Spinal cord (tissue), 10 donors: ENCODE measurements around the gene MTMR2. TPM values are rescaled to one million over a fixed set of nuclear protein-coding genes. Genes with fewer than 3 reads are reported as not detected.
"Not testable (repeated sequence)": the region's sequence is repeated elsewhere in the genome, so short reads cannot be mapped to it uniquely, and the experiment has no call there.

Source experiments
- DNase-seq, 6 donors: peaks; one replicate each; pipeline versions ENCODE4 v3.0.0 to v3.0.0-alpha.2; 2013 to 2015; ENCODE audit warnings: low spot score in 6 of 6, low read depth in 4 of 6
- H3K27ac ChIP-seq: one replicate; pipeline ENCODE4 v1.5.1; 2013; ENCODE audit warnings: low read depth, low read length, control low read depth
- H3K27me3 ChIP-seq: one replicate; pipeline ENCODE4 v1.6.1; 2013; ENCODE audit warnings: low read length; ENCODE audit not compliant: control insufficient read depth, insufficient read depth
- H3K36me3 ChIP-seq: one replicate; pipeline ENCODE4 v1.6.1; 2013; ENCODE audit warnings: low read length; ENCODE audit not compliant: control insufficient read depth, insufficient read depth
- H3K4me1 ChIP-seq: one replicate; pipeline ENCODE4 v1.6.1; 2013; ENCODE audit warnings: low read length; ENCODE audit not compliant: control insufficient read depth, insufficient read depth
- H3K4me3 ChIP-seq: one replicate; pipeline ENCODE4 v1.5.1; 2013; ENCODE audit warnings: low read depth, low read length, control low read depth
- H3K9me3 ChIP-seq: one replicate; pipeline ENCODE4 v1.6.1; 2013; ENCODE audit warnings: low read length; ENCODE audit not compliant: control insufficient read depth, insufficient read depth
- WGBS: methylation state at CpG from one replicate; pipeline ENCODE4 v1.1.5; 2013; ENCODE audit warnings: missing lambda C conversion rate; ENCODE audit not compliant: insufficient coverage; 5-methylcytosine and 5-hydroxymethylcytosine counted together
- polyA plus RNA-seq, 2 donors: library from polyadenylated mRNA; unstranded; fragments of 120-200 nt; gene quantifications; one replicate each; pipeline ENCODE4 v1.2.1, GENCODE V29; 2013; ENCODE audit not compliant: insufficient read length in 2 of 2
- total RNA-seq, 2 donors: library from RNA; depleted of rRNA in 1 of 2; stranded (reverse); fragments of 120-200 nt in 1 of 2; fragments of >200 nt in 1 of 2; gene quantifications; one replicate each; pipeline versions ENCODE4 v1.2.3 to v1.2.4, GENCODE V29; 2013 to 2014
- donor health status: healthy.

Gene MTMR2
- total and polyA plus RNA-seq, 4 donors = 33.5 to 54.3 (median 41.2) TPM

DNA sequence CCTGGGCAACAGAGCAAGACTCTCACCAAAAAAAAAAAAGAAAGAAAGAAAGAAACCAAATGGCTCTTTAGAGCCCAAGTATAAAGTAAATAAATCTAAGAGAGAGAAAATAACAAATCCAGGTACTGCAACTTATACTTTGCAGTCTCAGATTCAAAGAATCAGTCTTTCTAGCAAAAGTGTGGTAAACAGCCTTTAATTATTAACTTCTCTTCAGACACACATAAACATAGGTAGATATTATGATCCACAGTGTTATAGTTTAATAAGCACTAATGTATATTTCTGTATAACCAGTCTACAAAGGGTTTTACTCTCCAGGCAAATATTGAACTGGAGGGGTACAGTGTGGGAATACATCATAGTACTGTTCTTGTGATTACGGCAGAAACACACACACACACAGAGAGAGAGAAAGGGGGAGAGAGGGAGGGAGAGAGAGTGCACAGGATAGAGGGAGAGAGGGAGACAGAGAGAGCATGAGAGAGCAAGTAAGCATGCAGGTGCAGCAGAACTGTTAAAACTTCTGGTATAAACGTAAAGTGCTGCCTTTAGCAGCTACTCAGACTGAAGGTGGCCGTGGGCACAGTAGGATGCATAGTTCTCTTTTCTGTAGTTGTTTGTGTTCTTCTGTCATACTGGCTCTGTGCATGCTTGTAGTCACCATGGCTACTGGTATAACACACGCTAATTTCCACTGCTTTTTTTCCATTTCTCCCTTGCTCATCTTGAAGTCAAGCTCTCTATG lies 32.3 kb downstream of the MTMR2 start:
- peak overlapping the region; percentile 33 for H3K27ac ChIP-seq
- H3K4me3 ChIP-seq = no peak overlapping the region
- DNase-seq = peak in 3 of 6 donors; percentile 10 to 36 (median 20)
- no peaks in the 10 kb centered on the region for H3K9me3 ChIP-seq
- no peaks in the 10 kb centered on the region for H3K27me3 ChIP-seq
- no peaks in the 10 kb centered on the region for H3K36me3 ChIP-seq
- whole genome bisulfite sequencing = 0% methylated on average over 1 of the region's 4 CpGs
- no peaks in the 10 kb centered on the region for H3K4me1 ChIP-seq

DNA sequence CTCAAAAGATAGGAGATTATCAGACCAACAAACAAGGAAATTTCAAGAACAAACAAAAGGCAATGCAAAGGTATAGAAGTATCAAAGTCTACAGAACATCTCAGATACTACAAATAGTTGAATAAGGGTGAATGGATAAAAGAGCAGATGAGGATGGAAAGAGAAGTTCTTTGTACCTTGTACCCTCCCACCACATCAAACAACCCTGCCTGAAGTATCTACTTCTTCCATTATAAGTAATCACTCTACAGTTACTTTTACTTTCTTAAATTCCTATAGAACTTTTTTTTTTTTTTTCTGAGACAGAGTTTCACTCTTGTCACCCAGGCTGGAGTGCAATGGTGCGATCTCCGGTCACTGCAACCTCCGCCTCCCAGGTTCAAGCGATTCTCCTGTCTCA lies 35.1 kb downstream of the MTMR2 start:
- no peak for DNase-seq
- WGBS = 95% methylated on average over 4 of the region's 4 CpGs
- Histone ChIP-seq H3K27ac (no peak overlapping the region), H3K36me3 (no peaks in the 10 kb centered on the region), H3K4me3 (no peak overlapping the region), H3K4me1 (no peaks in the 10 kb centered on the region), H3K9me3 (no peaks in the 10 kb centered on the region), H3K27me3 (no peaks in the 10 kb centered on the region)

DNA sequence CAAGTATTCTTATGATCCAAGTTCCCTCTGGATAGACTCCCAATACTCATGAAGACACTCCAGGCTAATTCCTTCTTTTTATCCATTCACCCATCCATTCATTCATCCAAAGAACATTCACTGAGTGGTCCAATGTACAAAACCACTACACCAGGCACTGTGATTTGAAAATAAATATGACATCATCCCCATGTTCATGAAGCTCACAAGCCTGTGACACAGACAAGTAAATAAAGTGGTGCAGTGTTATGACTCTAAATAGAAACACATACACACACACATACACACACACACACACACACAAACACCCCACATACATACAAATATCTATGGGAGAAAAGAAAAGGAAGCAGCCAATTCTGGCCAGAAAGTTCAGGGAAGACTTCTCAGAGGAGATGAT lies 35.5 kb downstream of the MTMR2 start:
- Histone ChIP-seq H3K36me3 (no peaks in the 10 kb centered on the region), H3K27me3 (no peaks in the 10 kb centered on the region), H3K4me3 (no peak overlapping the region), H3K4me1 (no peaks in the 10 kb centered on the region), H3K27ac (no peak overlapping the region), H3K9me3 (no peaks in the 10 kb centered on the region)
- DNase-seq = no peak

DNA sequence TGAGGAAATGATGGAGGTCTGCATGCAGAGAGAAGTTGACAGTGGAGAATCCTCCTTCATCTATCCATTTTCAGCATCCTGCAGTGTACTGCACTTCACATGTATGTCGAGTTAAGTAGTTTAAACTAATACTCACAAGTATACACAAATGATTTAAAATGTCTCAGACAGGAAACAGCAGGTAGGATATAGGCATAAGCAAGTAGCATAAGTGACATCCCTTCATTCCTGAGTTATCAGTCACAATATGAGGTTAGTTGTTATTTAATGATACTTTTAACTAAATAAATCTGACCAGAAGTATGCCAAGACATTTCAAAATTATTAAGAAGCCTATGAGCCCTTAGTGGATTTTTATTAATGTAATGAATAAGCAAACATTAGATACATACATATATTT lies 37.4 kb downstream of the MTMR2 start:
- Histone ChIP-seq H3K4me1 (no peaks in the 10 kb centered on the region), H3K27ac (no peak overlapping the region)
- WGBS = no CpG with 5 or more reads among the region's 1 CpG

DNA sequence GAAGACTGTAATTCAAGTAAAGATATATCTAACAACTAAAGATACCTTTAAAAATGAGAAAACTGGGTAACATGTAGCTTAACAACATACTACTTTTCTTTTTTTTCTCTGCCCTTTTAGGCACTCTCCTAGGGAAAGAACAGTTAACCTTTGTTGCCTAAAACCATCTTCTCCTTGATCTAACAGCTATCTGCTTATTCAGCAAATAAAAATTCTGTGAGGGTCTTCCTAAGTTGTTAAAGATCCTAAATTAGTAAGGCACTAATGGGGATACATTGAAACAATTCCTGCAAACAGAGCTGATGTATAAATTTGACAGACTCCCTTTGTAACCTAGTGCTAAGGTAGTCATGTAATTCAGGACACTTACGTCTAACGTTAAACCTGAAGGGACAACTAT lies 39.1 kb downstream of the MTMR2 start:
- no peaks in the 10 kb centered on the region for H3K9me3 ChIP-seq
- no peak for DNase-seq
- no peak overlapping the region for H3K27ac ChIP-seq
- no peaks in the 10 kb centered on the region for H3K27me3 ChIP-seq
- H3K36me3 ChIP-seq = peaks cover 3% of the 10 kb centered on the region
- no peaks in the 10 kb centered on the region for H3K4me1 ChIP-seq
- 100% methylated on average over 2 of the region's 2 CpGs for WGBS
- H3K4me3 ChIP-seq = no peak overlapping the region

More for the DNA sequence above, 37.4 kb downstream of the MTMR2 start:
- no peaks in the 10 kb centered on the region for H3K9me3 ChIP-seq
- peaks cover 3% of the 10 kb centered on the region for H3K36me3 ChIP-seq
- H3K4me3 ChIP-seq = no peak overlapping the region
- no peak for DNase-seq
- H3K27me3 ChIP-seq = no peaks in the 10 kb centered on the region

DNA sequence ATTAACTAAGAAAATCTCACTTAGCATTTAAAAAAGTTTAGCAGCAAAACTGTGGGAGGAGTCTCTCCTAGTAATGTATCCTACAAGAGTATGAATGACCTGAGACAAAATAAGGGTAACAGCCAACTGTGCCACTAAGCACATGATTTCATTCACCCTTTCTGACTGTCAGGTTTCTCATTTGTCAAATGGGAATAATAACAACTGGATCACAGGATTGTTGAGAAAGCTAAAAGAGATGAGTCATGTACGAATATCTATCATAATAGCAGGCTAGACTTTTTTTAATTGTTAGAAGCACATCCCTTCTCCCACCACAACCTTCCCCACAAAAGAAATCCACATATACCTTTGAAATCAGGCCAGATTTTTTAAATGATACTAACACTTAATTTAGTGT lies 39.5 kb downstream of the MTMR2 start:
- DNase-seq = no peak
- Histone ChIP-seq H3K27me3 (no peaks in the 10 kb centered on the region), H3K27ac (no peak overlapping the region), H3K36me3 (peaks cover 3% of the 10 kb centered on the region), H3K4me1 (no peaks in the 10 kb centered on the region), H3K4me3 (no peak overlapping the region), H3K9me3 (no peaks in the 10 kb centered on the region)
- no CpG with 5 or more reads among the region's 1 CpG for WGBS

DNA sequence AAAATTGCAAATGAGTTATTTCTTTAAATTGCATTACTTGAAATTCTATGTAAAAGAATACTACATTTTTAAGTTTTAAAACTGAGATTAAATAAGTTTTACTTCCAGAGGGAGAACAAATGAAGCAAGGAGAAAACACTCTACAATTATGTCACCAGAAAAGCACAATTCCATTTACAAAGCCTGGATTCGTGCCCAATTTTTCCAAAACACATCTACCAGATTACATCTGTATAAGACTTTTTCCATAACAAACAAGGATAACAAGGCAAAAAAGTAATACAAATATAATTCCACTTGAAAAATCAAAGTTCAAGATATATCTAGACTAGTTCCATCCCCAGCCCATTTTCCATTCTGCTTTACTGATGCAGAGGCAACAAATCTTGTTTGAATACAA lies 40.5 kb downstream of the MTMR2 start:
- Histone ChIP-seq H3K27ac (no peak overlapping the region), H3K4me1 (no peaks in the 10 kb centered on the region), H3K27me3 (no peaks in the 10 kb centered on the region), H3K4me3 (no peak overlapping the region), H3K36me3 (peaks cover 3% of the 10 kb centered on the region), H3K9me3 (no peaks in the 10 kb centered on the region)
- DNase-seq = no peak
- no CpG with 5 or more reads among the region's 1 CpG for WGBS

DNA sequence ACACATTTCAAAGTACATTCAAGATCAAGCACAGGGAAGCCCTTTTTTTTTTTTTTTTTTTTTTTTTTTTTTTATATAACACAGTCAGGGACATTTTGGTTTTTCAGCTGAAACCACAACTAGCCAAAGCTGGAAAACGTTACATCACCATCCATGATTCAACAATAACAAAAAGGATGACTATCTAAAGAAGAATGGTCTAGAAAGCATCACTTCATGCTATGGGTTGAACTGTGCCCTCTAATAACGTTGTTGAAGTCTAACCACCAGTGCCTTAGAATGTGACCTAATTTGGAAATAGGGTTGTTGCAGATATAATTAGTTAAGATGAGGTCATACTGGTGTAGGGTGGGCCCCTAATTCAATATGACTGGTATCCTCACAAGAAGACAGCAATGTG lies 46.6 kb downstream of the MTMR2 start:
- DNase-seq = no peak
- H3K4me1 ChIP-seq = no peaks in the 10 kb centered on the region
- H3K27me3 ChIP-seq = no peaks in the 10 kb centered on the region
- H3K4me3 ChIP-seq = no peak overlapping the region
- 83% methylated on average over 1 of the region's 2 CpGs for WGBS
- peaks cover 3% of the 10 kb centered on the region for H3K36me3 ChIP-seq
- no peaks in the 10 kb centered on the region for H3K9me3 ChIP-seq
- no peak overlapping the region for H3K27ac ChIP-seq

DNA sequence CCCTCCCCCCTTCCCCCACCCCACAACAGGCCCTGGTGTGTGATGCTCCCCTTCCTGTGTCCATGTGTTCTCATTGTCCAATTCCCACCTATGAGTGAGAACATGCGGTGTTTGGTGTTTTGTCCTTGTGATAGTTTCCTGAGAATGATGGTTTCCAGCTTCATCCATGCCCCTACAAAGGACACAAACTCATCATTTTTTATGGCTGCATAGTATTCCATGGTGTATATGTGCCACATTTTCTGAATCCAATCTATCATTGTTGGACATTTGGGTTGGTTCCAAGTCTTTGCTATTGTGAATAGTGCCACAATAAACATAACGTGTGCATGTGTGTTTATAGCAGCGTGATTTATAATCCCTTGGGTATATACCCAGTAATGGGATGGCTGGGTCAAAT lies 53.0 kb downstream of the MTMR2 start:
- not testable (repeated sequence) for H3K36me3 ChIP-seq, H3K9me3 ChIP-seq, H3K4me3 ChIP-seq, H3K27ac ChIP-seq, H3K27me3 ChIP-seq, DNase-seq, H3K4me1 ChIP-seq
- no CpG with 5 or more reads among the region's 3 CpGs for WGBS

DNA sequence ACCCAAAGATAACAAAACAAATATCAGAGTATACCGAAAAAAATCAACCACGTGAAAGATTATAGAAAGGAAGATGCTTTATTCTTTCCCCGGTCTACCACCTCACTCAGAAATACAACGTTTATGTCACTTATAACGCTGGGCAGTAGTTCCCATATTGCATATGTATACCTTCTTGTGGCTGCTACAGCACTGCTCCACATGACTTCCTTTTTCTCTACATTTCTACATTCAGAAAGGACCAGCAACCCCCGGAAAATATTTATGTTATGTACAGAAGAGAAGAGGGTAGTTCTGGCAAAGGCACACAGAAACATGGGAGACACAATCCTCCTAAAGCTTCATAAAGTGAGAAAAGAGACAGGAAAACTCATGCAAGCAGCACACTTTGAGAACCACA lies 56.8 kb downstream of the MTMR2 start:
- no peaks in the 10 kb centered on the region for H3K36me3 ChIP-seq
- no peaks in the 10 kb centered on the region for H3K4me1 ChIP-seq
- DNase-seq = no peak
- H3K9me3 ChIP-seq = no peaks in the 10 kb centered on the region
- no peak overlapping the region for H3K4me3 ChIP-seq
- no peaks in the 10 kb centered on the region for H3K27me3 ChIP-seq
- H3K27ac ChIP-seq = no peak overlapping the region
- WGBS = 80% methylated on average over 3 of the region's 6 CpGs
